ENCODE results near the gene TTC8.

DNA sequence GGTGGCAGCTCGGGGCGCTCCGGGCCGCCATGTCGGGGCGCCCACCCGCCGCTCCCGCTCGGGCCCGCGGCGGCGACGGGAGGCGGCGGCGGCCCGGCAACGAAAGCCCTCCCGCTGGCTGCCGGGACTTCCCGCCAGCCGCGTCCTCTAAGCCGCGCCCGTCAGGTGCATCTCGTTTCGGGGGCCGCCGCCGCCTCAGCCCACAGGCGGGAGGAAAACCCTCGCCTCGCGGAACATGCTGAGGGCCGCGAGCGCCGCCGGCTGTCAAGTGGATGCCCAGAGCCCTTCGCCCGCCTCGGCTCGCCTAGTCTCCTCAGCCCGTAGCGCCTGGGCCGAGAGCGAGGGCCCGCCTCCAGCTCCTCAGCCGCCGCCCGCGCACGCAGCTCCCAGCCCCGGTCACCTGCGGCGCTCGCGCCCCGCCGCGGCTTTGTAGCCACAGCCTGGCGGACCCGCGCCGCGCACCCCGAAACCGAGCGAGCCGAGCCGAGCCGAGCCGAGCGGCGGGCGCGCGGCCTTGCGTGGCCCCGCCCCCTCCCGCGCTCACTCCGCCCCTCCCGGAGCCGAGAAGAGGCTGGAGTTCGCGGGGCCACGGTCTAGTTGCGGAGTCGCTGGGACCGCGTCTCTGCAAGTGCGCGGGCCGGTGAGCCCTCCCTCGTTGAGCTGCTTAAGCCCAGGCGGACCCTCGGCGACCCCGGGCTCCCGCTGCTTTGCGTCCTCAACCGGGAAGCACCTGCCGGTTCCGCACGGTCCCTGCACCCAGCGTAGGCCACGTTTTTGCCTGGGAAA, 31.8 kb upstream of the TTC8 start, which contains the start of gene EML5:
- TF ChIP-seq CTCF (conservative IDR thresholded peaks at IDR 0.05 in 1 of 2, IDR thresholded peaks at IDR 0.05 in 1 of 2; ENCODE audit: low read depth in 1 of 2, low read length in 2 of 2) (peak in 1 of 2 donors; percentile 45), EZH2 (IDR thresholded peaks at IDR 0.05; ENCODE audit: low read length, missing control alignments) (no peak)
